Stimulated activated CD8-positive, alpha-beta memory T cell treated with anti-CD3 and anti-CD28 coated beads, Interleukin-12 subunit alpha, Interleukin-12 subunit beta, amount 100 ng/mL, for 24 hours (primary cell): ENCODE measurements around the gene UGCG.
"Not testable (repeated sequence)": the region's sequence is repeated elsewhere in the genome, so short reads cannot be mapped to it uniquely, and the experiment has no call there.

Source experiments
- DNase-seq: peaks from one replicate; pipeline ENCODE4 v3.0.0-alpha.2; 2020; ENCODE audit errors: extremely low read depth

Gene UGCG

DNA sequence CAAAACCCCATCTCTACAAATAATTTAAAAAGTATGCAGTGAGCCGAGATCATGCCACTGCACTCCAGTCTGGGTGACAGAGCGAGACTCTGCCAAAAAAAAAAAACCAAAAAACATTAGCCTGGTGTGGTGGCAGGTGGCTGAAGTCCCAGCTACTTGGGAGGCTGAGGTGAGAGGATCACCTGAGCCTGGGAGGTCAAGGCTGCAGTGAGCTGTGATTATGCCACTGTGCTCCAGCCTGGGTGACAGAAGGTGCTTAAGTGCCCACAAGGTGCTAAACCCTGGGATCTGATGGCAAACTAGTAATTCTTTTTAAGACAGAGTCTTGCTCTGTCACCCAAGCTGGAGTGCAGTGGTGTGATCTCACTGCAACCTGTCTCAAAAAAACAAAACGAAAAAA lies 5.7 kb upstream of the UGCG start:
- not testable (repeated sequence) for DNase-seq

GRCh38 chr9:111891910-111892499 lies 4.6 kb upstream of the UGCG start:
- DNase-seq, result no peak

- DNase-seq, result no peak
Measured at GRCh38 chr9:111896942-111897600, 457 bp downstream of the UGCG start.

GRCh38 chr9:111897601-111898137 lies 1.1 kb downstream of the UGCG start:
- no peak for DNase-seq

GRCh38 chr9:111898331-111899096 lies 1.9 kb downstream of the UGCG start:
- no peak for DNase-seq

GRCh38 chr9:111900151-111900857 lies 3.7 kb downstream of the UGCG start:
- DNase-seq, result no peak

DNA sequence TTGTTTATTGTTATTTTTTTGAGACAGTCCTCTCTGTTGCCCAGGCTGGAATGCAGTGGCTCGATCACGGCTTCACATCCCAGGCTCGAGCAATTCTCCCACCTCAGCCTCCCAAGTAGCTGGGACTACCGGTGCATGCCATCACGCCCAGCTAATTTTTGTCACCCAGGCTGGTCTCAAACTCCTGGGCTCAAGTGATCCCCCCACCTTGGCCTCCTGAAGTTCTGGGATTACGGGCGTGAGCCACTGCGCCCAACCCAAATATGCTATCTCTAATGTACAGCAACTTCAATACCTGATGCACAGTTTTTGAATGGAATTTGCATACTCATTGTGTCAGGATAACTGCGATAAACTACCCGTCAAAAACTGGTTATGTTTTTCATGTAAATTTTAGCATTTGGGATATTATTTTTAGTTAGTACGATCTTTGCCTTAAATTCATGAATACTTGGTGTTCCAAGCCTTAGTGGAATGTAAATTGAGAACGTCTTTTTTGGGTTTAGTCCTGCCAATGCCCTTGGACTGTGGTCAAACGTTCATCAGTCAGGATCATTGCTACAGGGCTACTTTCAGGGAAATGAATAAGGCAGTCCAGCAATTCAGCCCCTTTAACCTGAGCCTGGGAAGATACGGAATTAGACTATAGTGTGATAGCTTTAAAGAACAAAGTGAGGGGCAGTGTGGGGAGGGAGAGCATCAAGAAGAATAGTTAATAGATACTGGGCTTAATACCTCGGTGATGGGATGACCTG lies 4.4 kb downstream of the UGCG start:
- DNase-seq, result no peak

GRCh38 chr9:111902391-111903139 lies 6.0 kb downstream of the UGCG start:
- DNase-seq, result no peak

DNA sequence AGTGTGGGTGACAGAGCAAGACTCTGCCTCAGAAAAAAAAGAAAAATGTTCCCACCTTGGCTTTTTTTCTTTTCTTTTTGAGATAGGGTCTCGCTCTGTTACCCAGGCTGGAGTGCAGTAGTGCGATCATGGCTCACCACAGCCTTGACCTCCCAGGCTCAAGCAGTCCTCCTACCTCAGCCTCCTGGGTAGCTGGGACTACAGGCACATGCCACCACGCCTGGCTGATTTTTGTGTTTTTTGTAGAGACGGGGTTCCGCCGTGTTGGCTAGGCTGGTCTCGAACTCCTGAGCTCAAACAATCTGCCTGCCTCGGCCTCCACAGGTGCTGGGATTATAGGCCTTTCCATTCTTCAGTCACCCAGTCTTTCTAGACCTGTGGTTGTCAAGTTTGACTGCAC lies 6.9 kb downstream of the UGCG start:
- DNase-seq, result not testable (repeated sequence)

- no peak for DNase-seq
Measured at GRCh38 chr9:111904026-111904425, 7.4 kb downstream of the UGCG start.

GRCh38 chr9:111904891-111905291 lies 8.3 kb downstream of the UGCG start:
- no peak for DNase-seq

DNA sequence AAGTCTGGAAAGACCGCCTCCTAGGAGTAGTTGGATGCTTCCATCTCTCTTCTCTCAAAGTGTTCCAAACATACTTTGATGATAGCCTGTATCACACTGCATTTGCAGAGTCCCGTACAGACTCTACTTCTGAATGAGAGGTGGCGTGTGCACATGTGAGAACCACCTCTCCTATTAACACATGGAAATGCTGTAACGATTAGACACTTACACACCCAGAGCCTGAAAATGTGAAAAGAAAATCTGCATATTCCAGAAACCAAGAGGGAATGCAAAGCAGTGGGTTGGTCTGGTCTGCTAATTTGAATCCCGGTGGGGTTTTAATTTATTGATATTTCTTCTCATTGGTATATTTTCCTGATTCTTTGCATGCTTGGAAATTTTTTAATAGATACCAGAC lies 10.5 kb downstream of the UGCG start:
- no peak for DNase-seq

DNA sequence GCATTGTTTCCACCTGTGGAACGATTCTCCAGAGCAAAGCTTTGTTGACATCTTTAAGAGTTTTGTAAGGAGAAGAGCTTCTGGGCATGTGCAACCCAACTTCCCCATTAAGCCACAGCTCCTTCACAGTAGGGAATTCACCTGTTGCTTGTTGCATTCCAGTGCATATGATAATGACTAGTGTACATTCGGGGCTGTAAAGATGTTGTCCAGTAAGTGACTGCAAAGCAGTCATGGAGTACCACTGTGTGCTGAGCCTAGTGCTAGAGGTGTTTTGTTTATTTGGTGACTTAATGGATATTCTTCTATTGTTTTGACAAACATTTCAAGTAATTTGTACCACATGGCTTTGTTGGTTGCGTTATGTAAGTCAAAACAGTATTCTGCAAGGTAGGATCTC lies 12.8 kb downstream of the UGCG start:
- DNase-seq, result no peak

- DNase-seq, result no peak
Measured at GRCh38 chr9:111910428-111910827, 13.8 kb downstream of the UGCG start.

- no peak for DNase-seq
Measured at GRCh38 chr9:111913159-111913558, 16.5 kb downstream of the UGCG start.

DNA sequence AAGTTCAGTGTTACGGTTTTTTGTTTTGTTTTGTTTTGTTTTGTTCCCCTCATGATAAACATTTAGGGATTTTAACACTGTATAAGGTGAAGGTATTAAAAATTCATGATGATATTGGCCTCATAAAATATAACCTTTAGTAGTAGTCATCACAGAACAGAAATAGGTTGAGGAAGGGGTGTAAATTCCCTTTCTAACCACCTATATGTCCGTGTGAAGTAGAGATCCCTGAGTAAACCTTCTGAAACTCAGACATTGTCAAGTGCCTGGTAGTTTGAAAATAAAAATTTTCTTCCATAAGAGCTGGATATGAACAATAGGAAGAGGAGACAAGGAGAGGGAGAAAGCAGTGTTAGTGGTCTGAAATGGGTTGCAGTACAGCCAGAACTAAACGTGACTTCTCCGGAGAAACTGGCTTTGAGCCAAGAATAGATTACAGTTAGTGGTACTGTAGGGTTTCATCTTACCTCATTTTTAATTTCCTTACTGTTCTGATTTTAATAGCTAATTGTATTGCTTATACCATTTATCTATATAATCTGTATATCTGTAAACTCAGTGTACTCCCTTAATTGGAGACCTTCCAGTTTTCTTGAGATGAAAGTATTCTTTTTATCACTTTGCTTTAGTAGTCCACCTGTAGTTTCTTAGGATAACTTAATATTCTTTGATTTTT lies 18.3 kb downstream of the UGCG start:
- no peak for DNase-seq

DNA sequence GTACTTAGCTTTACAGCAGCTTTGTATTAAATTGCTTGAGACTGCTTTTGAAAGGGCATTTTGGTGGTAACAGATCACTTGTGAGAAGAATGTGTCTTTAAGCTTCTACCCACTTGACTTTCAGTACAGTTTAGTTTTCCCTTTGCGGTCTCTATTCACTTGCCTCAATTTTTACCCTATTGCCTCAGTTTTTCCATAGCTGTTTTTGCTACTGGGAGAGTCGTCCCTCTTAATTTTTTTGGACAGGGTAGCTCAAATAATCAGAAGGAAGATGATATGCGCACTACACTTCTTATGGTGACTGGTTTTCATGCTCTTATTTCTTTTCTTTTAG lies 18.8 kb downstream of the UGCG start:
- DNase-seq, result no peak

GRCh38 chr9:111916234-111916645 lies 19.6 kb downstream of the UGCG start:
- no peak for DNase-seq

- no peak for DNase-seq
Measured at GRCh38 chr9:111917201-111917600, 20.6 kb downstream of the UGCG start.

GRCh38 chr9:111917980-111918379 lies 21.4 kb downstream of the UGCG start:
- DNase-seq, result no peak
